Esophagus muscularis mucosa (tissue), 4 donors: ENCODE results near the gene PHKB. TPM values are rescaled to one million over a fixed set of nuclear protein-coding genes. Genes with fewer than 3 reads are reported as not detected.

Source experiments
- DNase-seq: peaks from one replicate; pipeline ENCODE4 v3.0.0-alpha.2; 2017; ENCODE audit errors: extremely low spot score
- H3K27ac ChIP-seq, 4 donors: fragments of 200-600 bp; sonication (generic); replicated peaks in 1 of 4; 1 replicate in 3 of 4; 2 replicates in 1 of 4; pipeline ENCODE4 v1.5.1; 2016 to 2019; ENCODE audit warnings: mild to moderate bottlenecking in 1 of 4
- H3K27me3 ChIP-seq, 4 donors: fragments of 200-600 bp; sonication (generic); one replicate each; pipeline versions ENCODE4 v1.5.1 to v1.6.0; 2016 to 2019
- H3K36me3 ChIP-seq, 4 donors: fragments of 200-600 bp; sonication (generic); one replicate each; pipeline ENCODE4 v1.5.1; 2016 to 2019
- H3K4me1 ChIP-seq, 4 donors: fragments of 200-600 bp; sonication (generic); one replicate each; pipeline ENCODE4 v1.5.1; 2016 to 2019
- H3K4me3 ChIP-seq, 4 donors: fragments of 200-600 bp; sonication (generic); 1 replicate in 2 of 4; 2 replicates in 2 of 4; pipeline ENCODE4 v1.5.1; 2016 to 2019; ENCODE audit warnings: mild to moderate bottlenecking in 4 of 4, moderate library complexity in 1 of 4
- H3K9me3 ChIP-seq, 4 donors: fragments of 200-600 bp; sonication (generic); 1 replicate in 3 of 4; 2 replicates in 1 of 4; pipeline ENCODE4 v1.5.1; 2016 to 2019
- EP300 ChIP-seq: sonication (generic); formaldehyde crosslinking; IDR thresholded peaks from one replicate; pipeline ENCODE4 v1.6.1; 2017; ENCODE audit warnings: antibody characterized with exemption
- POLR2A ChIP-seq: fragments of 450-650 bp; IDR thresholded peaks from one replicate; pipeline ENCODE4 v1.6.1; 2017; ENCODE audit warnings: antibody characterized with exemption, moderate library complexity, mild to moderate bottlenecking, low read depth
- POLR2AphosphoS5 ChIP-seq, 2 donors: sonication (generic); formaldehyde crosslinking; IDR thresholded peaks; one replicate each; pipeline ENCODE4 v1.6.1; 2017; ENCODE audit warnings: antibody characterized with exemption in 2 of 2
- WGBS: methylation state at CpG from one replicate; pipeline ENCODE4 v1.1.5; 2018; 5-methylcytosine and 5-hydroxymethylcytosine counted together
- intact Hi-C: fragments of 100-400 bp; cut with DNase I; formaldehyde crosslinking; loops from one replicate; pipeline ENCODE4 v1.15.1; 2023
- total RNA-seq, 4 donors: library from RNA; depleted of rRNA; stranded (reverse); fragments of >200 nt; gene quantifications; one replicate each; pipeline versions ENCODE4 v1.1.0 to v1.2.1, GENCODE V29; 2016
- TF ChIP-seq, protein P1 (sequence below), 3 experiments: fragments of 200-600 bp in 2 of 3; fragments of 450-650 bp in 1 of 3; sonication (generic) in 2 of 3; IDR thresholded peaks; one replicate each; pipeline ENCODE4 v1.5.1; 2017 to 2019; ENCODE audit warnings: antibody characterized with exemption in 3 of 3, mild to moderate bottlenecking in 2 of 3, moderate library complexity in 1 of 3

Gene PHKB
- total RNA-seq, 4 donors from 2014 or later, result 39.4 to 60.6 (median 46.5) TPM

DNA sequence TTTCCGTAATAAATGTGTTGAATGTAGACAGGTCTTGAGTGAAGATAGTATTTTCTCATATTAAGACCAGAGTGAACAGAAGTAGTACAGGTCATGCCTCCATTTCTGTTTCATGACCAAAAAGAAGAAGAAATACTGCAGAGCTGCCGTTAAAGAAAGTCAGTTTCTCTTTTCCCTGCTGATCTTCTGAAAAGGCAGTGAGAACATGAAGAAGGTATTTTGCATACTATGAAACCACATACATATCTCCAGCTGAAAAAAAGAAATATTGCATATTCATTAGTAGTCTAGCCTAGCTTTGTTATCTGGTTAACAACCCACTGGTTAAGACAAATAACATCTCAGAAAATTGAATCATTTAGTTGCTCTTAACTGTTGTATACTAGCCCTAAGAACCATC is 138.4 kb downstream of the PHKB start:
- Histone ChIP-seq H3K4me3 (no peak overlapping the region), H3K27ac (no peak overlapping the region), H3K4me1 (no peaks in the 10 kb centered on the region), H3K9me3 (no peaks in the 10 kb centered on the region), H3K36me3 (peaks cover 8 to 51% (median 14%) of the 10 kb centered on the region in 4 donors), H3K27me3 (no peaks in the 10 kb centered on the region)
- TF ChIP-seq EP300 (no peak), POLR2A (no peak), POLR2AphosphoS5 (IDR thresholded peaks at IDR 0.05) (no peak)
- TF ChIP-seq, protein P1, sequence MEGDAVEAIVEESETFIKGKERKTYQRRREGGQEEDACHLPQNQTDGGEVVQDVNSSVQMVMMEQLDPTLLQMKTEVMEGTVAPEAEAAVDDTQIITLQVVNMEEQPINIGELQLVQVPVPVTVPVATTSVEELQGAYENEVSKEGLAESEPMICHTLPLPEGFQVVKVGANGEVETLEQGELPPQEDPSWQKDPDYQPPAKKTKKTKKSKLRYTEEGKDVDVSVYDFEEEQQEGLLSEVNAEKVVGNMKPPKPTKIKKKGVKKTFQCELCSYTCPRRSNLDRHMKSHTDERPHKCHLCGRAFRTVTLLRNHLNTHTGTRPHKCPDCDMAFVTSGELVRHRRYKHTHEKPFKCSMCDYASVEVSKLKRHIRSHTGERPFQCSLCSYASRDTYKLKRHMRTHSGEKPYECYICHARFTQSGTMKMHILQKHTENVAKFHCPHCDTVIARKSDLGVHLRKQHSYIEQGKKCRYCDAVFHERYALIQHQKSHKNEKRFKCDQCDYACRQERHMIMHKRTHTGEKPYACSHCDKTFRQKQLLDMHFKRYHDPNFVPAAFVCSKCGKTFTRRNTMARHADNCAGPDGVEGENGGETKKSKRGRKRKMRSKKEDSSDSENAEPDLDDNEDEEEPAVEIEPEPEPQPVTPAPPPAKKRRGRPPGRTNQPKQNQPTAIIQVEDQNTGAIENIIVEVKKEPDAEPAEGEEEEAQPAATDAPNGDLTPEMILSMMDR (IDR thresholded peaks at IDR 0.05), result no peak
- intact Hi-C loops, result no loop called here
- DNase-seq, result no peak
- WGBS, result 86% methylated on average over 2 of the region's 2 CpGs

DNA sequence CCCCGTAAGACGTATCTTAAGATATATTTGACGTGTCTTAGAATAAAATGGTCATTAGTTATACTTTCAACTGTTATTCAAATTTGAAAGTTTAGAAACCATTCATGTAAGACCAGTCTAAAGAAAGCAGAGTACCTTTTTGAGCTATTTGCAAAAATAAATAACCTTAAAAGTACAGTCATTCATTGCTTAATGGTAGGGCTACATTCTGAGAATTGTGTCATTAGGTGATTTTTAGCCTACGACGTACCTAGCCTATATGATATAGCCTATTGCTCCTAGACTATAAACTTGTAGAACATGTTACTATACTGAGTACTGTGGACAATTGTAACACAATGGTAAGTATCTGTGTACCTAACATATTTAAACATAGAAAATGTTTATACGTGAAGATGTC is 139.2 kb downstream of the PHKB start:
- Histone ChIP-seq H3K4me1 (no peaks in the 10 kb centered on the region), H3K4me3 (no peak overlapping the region), H3K27me3 (no peaks in the 10 kb centered on the region), H3K36me3 (peaks cover 8 to 50% (median 14%) of the 10 kb centered on the region in 4 donors), H3K9me3 (no peaks in the 10 kb centered on the region), H3K27ac (no peak overlapping the region)
- intact Hi-C loops, result no loop called here
- WGBS, result 98% methylated on average over 6 of the region's 6 CpGs
- TF ChIP-seq POLR2AphosphoS5 (IDR thresholded peaks at IDR 0.05) (no peak), EP300 (no peak), POLR2A (no peak)
- TF ChIP-seq, protein P1 (IDR thresholded peaks at IDR 0.05), result no peak
- no peak for DNase-seq

DNA sequence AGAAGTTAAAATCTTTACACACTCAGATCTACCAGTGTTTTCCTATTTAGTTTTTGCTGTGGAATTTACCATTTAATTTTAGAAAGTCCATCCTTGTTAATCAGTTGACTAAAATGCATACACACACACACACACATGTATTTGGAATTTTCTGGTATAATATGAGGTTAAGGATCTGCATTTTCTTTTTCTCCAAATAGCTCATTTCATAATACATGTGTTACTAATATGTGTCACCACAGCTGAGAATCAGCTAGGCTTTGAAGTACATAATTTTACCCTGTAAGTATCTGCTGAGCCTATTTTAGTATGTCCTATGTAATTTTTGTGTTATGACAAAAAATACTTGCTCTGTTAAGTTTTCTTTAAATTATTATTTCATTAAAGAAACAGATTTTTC is 143.2 kb downstream of the PHKB start:
- intact Hi-C loops, result no loop called here
- Histone ChIP-seq H3K9me3 (no peaks in the 10 kb centered on the region), H3K4me1 (no peaks in the 10 kb centered on the region), H3K36me3 (peaks cover 7 to 38% (median 13%) of the 10 kb centered on the region in 4 donors), H3K27ac (no peak overlapping the region), H3K4me3 (no peak overlapping the region), H3K27me3 (no peaks in the 10 kb centered on the region)
- TF ChIP-seq POLR2A (no peak), EP300 (no peak), POLR2AphosphoS5 (IDR thresholded peaks at IDR 0.05) (no peak)
- TF ChIP-seq, protein P1 (IDR thresholded peaks at IDR 0.05), result no peak
- DNase-seq, result no peak

DNA sequence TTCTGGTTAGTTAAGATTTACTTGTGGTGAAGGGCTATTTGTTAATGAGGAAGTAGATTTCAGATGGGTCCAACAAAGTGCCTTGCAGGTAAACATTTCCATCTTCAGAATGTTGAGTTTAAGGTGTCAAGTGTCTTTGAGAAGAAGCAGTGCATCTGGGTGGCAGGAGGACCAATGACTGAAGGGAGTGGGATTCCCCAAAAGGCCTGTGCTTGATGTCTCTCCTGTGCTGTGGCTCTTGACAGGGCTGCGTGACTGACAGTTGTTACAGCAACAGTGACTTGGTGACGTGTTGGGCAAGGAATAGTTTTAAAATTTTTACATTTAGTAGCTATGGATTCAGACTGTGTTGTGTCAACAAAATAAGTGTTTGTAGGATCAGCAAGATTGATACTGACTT is 149.9 kb downstream of the PHKB start:
- no peak overlapping the region for H3K4me3 ChIP-seq
- H3K27me3 ChIP-seq, result no peaks in the 10 kb centered on the region
- TF ChIP-seq POLR2A, result no peak
- TF ChIP-seq EP300, result no peak
- no peak for TF ChIP-seq POLR2AphosphoS5 (IDR thresholded peaks at IDR 0.05)
- TF ChIP-seq, protein P1 (IDR thresholded peaks at IDR 0.05), result no peak
- H3K36me3 ChIP-seq, result peaks cover 0 to 27% (median 12%) of the 10 kb centered on the region in 4 donors
- no peak for DNase-seq
- no peak overlapping the region for H3K27ac ChIP-seq
- no peaks in the 10 kb centered on the region for H3K9me3 ChIP-seq
- H3K4me1 ChIP-seq, result no peaks in the 10 kb centered on the region
- 98% methylated on average over 2 of the region's 2 CpGs for whole genome bisulfite sequencing
- intact Hi-C loops, result no loop called here

DNA sequence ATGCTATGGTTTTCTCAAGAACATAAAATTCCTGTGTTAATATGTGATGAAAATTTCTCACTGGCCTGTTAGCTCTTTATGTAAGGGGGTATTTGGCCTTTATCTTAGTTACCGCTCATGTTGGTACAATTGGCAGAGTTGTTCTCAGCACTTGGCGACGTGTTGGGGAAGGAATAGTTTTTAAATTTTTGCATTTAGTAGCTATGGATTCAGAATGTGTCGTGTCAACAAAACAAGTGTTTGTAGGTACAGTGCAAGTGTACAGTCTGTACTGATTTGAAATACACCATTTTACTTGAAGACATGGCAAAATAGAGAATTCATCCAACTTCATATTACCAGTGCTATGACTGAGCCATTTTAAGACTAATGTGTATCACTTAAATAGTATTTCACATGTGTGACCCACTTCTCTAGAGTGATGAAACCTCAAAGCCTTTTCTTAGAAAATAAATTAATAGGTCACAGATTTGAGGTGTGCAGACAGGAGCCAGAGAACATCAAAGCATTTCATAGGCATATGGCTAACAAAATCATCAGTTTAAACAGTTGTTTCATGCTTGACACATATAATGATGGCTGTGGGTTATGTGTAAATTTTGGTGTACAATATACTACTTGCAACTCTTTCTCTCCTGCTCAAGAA is 150.8 kb downstream of the PHKB start:
- Histone ChIP-seq H3K9me3 (no peaks in the 10 kb centered on the region), H3K27me3 (no peaks in the 10 kb centered on the region), H3K4me1 (no peaks in the 10 kb centered on the region), H3K27ac (no peak overlapping the region), H3K36me3 (peaks cover 0 to 20% (median 12%) of the 10 kb centered on the region in 4 donors), H3K4me3 (no peak overlapping the region)
- intact Hi-C loops, result no loop called here
- WGBS, result 96% methylated on average over 4 of the region's 4 CpGs
- no peak for DNase-seq
- TF ChIP-seq POLR2AphosphoS5 (IDR thresholded peaks at IDR 0.05), result no peak
- TF ChIP-seq, protein P1 (IDR thresholded peaks at IDR 0.05), result no peak
- TF ChIP-seq EP300, result no peak
- TF ChIP-seq POLR2A, result no peak
